ENCODE measurements around the gene CLASP1.
"Not testable (repeated sequence)": the region's sequence is repeated elsewhere in the genome, so short reads cannot be mapped to it uniquely, and the experiment has no call there.

The CLASP1 gene

DNA sequence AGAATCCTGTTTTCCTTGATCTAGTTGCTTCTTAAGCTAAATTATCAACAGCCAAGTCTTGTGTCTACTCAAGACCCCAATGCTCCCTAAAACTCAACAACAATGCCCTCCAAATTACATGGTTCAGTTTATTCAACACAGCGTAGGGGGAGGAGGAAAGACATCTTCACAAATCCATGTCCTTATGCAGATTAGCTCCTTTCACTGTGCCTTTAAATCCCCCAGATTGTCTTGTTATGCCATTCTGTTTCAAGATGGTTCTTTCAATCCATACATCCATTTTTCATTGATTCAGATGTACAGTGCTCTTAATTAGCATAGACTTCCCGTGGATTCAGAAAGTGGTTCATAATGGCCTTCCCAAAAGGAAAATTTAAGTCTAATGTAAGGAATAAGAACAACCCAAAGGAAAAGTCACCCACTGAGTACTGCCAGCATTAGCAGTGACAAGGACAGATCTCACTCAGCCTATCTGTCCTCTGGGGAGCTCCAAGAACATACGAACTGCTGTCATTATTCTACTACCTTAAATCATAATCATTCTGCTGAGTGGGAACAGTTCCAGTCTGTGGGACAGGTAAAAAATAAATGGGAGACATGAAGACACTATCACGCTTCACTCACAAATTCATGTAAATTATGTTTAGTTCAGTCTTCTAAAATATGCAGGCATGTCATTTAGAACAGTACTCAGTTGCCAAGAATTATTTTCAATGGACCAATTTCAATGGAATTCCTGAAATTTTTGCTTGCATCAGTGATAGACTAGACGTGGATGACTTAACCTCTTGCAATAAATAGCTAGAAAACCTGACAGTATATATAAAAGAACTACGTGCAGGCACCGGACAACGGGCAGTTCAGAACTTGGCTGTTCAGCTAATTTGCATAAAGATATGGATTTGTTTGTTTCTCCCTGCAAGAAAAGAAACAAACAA is 177.5 kb downstream of the CLASP1 start:
- no peak for DNase-seq (ENCODE audit: low spot score)

DNA sequence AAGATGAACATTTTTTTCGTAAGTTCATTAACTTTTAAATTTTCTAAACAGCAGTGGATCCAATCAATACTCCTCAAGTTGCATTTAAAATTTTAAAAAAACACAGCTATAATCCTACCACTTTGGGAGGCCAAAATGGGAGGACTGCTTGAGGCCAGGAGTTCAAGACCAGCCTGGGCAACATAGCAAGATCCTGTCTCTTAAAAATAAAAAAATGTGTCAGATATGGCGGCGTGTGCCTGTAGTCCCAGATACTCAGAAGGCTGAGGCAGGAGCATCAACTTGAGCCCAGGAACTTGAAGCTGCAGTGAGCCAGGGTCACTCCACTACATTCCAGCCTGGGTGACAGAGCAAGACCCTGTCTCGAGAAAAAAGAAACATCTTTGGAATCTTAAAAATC is 178.3 kb downstream of the CLASP1 start:
- DNase-seq (ENCODE audit: low spot score), result no peak

DNA sequence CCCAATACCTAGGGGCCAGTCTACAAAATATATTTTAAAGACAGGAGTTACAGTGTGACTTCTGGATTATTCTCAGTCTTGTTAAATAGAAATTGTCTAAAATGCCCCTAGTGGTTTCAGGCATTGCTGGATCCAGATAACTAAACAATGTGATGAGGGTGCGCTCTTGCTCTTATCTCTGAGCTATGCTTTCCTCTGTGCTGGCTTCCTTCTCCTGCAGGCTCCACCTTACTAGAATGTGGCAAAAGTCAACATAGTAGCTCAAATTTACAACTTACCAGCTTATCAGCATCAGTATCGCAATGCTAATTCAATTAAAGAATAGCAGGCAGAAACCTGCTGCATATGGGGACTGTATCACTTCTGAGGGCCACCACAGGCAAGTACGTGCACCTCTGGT is 179.9 kb downstream of the CLASP1 start:
- no peak for DNase-seq (ENCODE audit: low spot score)

DNA sequence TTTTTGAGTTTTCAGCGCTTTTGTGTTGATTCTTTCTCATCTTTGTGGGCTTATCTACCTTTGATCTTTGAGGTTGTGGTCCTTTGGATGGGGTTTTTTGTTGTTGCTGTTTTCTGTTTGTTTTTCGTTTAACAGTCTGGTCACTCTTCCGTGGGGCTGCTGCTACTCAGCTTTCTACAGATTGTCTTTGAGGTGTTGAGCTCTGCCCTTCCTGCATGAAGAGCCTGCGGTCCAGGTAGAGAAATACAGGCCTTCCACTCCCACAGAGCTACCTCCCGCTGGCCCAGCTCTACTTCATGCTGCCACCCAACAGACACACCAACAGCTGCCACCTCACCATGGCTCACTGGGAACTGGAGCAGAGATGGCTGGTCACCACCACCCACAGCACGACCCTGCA is 180.3 kb downstream of the CLASP1 start:
- no peak for DNase-seq (ENCODE audit: low spot score)

DNA sequence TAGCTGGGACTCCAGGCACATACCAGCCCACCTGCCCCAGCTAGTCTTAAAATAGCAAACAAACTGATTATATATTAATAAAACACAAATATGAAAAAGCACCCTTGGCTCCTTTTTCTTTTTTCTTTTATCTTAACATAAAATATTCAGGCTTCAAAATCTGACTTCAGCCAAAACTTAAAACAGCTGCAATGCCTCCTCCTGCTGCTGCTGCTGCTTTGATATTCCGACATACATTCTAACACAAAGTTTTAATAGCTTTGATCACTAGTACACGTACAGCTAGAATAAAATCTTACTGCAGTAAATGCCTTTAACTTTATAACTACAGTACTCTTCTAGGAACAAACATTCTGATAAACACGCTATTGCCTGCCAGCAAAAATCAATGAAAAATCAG is 190.0 kb downstream of the CLASP1 start:
- DNase-seq (ENCODE audit: low spot score), result no peak

DNA sequence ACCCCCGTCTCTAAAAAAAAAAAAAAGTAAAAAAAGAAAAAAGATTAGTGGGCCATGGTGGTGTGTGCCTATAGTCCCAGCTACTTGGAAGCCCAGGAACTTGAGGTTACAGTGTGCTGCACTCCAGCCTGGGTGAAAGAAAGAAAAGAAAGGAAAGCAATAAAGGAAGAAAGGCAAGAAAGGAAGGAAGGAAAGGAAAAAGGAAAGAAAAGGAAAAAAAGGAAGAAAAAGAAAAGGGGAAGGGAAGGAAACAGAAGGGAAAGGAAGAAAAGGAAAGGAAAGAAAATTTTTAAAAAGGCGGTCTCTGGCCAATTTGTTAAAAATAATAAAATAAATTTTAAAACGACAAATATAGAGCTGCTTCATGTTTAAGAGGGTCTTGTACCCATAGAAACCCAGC is 192.9 kb downstream of the CLASP1 start:
- no peak for DNase-seq (ENCODE audit: low spot score)

DNA sequence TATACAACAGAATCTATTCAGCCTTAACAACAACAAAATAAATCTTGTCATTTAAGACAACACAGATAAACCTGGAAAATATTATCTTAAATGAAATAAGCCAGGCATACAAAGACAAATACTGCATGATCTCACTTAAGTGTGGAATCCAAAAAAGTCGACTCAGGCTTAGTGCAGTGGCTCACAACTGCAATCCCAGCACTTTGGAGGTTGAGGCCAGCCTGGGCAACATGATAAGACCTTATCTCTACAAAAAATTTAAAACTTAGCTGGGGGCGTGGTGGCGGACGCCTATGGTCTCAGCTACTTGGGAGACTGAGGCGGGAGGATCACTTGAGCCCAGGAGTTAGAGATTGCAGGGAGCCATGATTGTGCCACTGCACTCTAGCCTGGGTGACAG is 193.8 kb downstream of the CLASP1 start:
- no peak for DNase-seq (ENCODE audit: low spot score)

DNA sequence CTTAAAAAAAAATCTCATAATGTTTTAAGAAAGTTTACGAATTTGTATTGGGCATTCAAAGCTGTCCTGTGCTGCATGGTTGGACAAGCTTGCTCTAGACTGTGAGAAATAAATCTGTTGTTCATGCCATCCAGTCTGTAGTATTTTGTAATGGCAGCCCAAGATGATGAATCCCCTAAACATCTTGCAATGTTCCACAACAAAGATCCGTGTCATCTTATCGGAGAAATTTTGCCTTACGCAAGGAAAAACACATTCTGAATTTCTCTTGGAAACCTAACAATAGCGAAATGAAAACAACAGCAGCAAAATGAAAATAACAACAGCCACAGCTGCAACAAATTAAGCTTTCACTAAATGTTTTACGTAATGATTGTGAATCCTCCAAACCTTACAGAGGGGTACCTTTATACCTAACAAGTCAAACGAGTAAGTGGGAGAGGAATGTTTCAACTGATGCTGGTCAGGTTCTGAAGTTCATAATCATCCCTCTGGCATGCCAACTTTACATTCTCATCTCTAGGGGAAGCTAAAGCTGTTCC is 194.6 kb downstream of the CLASP1 start:
- no peak for DNase-seq (ENCODE audit: low spot score)

DNA sequence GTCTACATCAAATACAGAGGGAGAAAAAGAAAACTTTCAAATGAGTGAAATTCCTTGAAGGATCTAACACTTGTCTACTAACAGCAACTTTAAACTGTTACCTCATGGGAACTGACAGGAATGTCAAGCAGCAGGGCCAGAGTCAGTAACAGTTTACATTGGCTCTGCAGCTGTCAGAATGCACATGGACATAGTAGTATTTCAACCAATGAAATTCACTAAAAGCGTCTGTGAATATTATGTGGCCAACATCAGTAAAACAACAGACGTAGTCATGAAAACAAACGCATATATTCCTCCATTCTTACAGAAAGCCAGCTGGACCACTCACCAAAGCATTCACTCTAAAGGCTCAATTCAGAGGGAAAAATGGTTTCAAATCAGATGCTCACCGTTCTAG is 197.9 kb downstream of the CLASP1 start:
- no peak for DNase-seq (ENCODE audit: low spot score)

DNA sequence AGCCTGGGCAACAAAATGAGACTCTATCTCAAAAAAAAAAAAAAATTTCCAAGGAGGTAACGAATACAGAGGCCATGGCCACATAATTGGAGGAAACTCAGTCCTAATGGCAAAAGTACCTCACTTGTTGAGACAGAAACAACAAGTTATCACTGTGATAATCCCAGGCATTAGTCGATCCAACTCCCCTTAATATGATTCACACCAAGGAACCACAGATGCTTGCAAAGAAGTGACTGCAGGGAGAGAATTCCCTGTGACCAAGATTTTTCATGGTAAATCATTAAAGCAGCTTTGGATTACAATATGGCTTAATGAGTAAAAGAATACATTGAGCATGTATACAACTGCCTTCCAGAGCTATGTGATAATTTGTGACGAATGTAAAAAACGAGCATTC is 199.0 kb downstream of the CLASP1 start:
- no peak for DNase-seq (ENCODE audit: low spot score)

DNA sequence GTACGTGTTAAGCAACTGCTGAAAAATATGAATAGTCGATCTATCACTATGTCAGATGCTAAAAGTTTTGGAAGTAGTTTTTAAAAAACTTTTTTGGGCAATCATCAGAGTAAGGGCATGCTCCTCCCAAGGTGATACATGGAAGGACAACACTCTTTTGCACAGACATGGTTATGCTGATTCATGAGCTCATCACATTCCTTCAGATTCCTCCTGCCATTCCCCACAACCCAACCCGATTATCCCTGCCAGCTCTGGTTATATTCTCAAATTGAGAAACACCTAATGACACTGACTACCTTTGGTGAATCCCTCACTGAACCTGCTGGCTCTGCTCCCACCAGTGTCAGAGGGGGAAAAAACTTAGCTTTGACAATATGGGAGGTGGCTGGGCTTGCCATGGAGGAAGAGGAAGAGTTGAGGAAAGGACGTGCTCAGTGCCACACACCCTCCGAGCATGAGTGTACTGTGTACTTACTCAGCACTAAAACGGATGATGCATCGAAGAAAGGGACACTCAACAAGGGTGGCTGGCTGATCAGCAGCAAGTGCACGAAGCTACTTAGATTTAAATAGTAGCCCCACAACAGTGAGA is 202.5 kb downstream of the CLASP1 start:
- no peak for DNase-seq (ENCODE audit: low spot score)

DNA sequence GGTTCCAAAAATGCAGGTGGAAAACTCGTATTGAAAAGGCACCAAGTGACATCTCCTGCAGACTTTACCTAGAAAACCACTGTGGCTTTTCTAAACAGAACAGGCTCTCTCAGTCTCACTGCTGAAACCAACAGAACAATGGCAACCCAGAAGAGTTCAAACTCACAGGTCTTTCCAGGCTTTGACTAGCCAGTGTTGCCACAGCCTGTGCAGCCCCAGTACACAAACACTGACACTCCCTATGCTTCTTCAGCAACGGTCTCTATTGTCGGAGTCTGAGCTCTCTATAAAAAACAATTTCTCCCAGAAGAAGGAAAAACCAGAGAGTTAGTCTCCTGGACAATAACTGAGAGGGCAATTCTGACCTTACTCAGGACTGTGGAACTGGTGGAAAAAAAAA is 206.4 kb downstream of the CLASP1 start:
- no peak for DNase-seq (ENCODE audit: low spot score)

DNA sequence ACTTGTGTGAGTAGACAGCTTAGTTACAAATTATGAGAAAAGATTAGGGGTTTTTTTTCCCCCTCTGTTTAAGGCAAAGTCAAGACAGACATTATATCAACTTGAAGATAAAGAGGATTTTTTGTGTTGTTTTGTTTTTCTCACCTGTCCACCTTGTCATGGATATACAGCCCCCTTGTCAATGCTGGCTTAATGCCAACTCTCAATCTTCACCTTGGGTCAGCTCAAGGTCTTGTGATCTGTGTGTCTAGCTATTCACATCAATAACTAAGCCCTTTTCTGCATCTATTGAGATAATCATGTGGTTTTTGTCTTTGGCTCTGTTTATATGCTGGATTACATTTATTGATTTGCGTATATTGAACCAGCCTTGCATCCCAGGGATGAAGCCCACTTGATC is 211.0 kb downstream of the CLASP1 start:
- DNase-seq (ENCODE audit: low spot score), result not testable (repeated sequence)

DNA sequence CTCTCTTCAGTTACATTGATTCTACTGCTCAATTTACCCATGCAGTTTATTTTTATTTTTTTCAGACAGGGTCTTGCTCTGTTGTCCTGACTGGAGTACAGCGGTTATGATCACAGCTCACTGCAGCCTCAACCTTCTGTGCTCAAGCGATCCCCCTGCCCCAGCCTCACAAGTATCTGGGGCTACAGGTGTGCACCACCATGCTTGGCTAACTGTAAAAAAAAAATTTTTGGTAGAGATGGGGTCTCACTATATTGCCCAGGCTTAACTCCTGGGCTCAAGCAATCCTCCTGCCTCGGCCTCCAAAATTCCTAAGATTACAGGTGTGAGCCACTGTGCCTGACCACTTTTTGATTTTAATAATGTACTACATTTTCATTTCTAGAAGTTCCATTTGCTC is 212.3 kb downstream of the CLASP1 start:
- DNase-seq (ENCODE audit: low spot score), result no peak

DNA sequence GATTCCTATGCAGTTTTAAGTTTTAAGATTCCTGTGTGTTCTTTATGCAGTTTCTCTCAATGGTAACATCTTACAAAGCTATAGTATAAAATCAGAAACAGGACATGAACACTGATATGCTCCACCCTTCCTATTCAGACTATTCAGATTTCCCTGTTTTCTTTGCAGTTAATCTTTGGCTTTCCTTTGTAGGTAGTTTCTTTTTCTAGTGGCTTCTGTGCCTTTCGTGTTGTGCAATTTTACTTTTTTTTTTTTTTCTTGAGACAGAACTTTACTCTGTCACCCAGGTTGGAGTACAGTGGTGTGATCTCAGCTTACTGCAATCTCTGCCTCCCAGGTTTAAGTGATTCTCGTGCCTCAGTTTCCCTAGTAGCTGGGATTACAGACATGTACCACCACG is 213.5 kb downstream of the CLASP1 start:
- no peak for DNase-seq (ENCODE audit: low spot score)

DNA sequence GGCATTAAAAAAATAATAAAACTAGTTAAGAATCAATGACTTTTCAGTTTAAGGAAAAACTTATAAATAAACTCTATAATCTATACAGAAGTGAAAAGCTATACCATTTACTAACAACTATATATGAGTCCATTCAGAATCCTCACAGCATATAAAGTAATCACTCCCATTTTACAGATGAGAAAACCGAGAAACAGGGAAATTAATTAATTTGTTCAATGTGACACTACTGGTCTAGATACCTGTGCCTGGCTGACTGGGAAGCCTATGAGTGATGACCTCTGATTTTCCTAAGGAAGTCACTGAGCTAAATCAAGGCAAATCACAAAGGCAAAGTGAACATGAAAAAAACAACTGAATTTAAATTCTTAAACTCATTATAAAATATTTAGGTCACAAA is 218.0 kb downstream of the CLASP1 start:
- no peak for DNase-seq (ENCODE audit: low spot score)

DNA sequence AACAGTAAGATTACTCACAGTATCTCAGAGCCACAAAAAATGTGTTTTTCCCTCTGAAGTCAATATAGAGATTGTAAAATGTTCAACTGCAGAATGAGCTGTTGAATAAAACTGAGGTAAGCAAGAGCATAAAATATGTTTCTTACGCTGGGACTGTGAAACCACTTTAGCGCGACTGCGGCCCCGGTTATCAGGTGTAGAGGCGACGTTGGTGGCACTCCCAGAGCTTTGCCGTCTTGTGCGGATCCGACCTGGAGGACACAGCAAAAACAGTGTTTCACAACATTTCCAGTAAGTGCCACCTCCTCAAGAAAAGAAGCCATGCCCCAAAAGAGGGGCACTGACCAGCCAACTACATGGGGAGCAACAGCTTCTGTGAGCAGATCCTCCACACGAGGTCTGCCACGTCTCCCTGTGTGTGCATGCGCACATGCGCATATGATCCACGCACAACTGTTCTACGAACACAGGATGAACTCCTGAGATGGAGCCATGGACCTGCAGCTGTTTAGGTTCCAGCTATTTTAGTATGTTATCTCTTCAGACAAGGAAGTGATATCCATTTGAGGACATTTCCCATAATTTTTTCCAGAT is 219.2 kb downstream of the CLASP1 start:
- DNase-seq (ENCODE audit: low spot score), result no peak

DNA sequence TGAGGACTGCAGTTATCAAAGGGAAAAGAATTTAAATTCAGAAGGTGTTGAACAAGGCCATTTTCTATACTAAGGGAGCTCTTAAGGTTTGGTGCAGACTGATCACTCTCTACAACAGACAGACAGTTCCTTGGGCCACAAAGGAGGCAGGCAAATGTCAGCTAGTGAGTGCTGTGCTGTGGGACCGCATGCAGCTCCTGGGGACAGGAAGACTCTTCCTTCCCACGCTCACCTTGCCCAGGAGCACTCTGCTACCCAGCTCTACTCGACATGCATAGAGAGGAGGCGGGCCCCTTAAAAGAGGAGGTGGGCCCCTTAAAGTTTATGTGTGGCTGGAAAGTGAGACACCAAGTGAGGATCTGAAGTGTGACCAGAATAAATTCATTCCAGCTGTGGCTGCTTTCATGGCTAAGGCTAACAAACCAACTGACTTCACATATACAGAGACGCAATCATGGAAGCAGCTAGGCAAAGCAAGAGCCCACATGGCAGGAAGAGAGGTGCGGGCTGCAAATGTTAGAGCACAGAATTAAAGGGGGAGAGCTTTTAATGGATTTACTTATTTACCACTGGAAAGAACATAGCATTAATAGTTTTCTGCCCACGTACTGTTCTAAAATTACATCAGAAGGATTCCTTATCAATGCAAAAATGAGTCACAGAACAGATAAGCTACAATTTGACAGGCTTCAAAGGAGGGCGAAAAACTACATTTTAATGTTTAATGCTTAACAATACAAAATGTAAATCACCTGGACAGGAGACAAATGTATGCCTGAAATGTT is 220.0 kb downstream of the CLASP1 start:
- DNase-seq (ENCODE audit: low spot score), result no peak

DNA sequence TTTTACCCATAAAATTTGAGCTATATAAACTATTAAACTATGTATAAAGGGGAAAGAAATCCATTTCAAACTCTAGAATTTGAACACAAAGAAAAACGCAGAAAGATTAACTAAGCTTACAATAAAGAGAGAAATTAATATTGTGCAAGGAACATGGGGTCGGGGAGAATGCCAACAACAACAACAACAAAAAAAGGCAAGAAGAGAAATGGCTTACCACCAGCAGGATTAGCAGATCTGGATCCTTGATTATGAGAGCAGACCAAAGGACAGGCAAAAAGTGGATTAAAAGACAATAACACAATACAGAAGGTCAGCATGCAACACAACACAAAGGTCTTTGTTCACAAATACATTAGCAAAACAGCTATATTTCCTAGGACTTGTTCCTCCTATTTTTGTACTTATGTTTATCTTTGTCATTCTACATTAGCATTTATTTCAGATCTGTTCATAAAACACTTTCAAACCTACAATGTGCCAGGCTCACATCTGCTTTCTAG is 222.0 kb downstream of the CLASP1 start:
- DNase-seq (ENCODE audit: low spot score), result no peak

DNA sequence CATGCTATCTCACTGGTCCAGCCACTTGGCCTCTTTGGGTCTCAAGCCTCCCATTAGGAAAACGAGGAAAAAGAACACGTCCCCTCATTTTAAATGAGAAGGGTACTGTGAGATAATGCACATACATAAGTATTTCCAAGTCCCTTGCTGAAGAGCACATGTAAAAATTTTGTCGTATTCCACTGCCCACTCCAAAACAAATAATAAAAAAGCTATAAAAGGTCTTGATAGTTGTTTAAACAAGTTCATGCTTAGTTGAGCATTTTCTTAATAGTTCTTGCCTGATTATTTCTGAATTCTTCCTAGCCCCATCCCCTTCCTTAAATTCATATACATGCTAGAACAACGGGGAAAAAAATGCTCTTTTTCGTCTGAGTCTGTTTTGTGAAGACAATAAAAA is 228.8 kb downstream of the CLASP1 start:
- no peak for DNase-seq (ENCODE audit: low spot score)

DNA sequence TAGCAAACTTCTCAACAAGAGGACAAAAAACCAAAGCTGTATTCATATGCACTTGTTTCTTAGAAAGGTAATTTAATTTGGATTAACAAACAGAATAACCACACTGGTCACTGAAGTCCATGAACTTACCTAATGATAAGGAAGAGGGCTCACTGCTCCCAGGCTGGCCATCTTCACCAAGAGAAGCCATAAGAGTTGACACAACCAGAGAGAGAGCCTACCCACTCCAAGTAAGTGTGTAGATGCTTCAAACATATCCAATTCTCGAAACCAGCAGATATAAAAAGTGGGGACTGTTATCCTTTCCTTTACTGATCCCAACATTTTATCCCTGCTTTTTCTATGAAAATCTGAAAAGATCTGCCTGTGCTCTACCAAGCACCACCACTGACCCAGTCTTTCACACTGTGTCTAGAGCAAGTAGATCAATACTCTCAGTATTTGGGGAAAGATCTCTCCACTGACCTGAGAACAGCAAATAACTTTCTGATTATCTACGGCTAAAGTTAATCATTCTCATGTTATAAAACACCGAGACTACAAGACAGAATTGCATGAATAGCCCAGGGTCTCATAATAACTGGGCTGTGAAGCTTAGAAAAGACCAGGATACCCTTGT is 230.1 kb downstream of the CLASP1 start:
- DNase-seq (ENCODE audit: low spot score), result no peak

Measured in left forelimb (tissue), 1 donor.